Measurements from ENCODE around the gene BEND2. TPM values are rescaled to one million over a fixed set of nuclear protein-coding genes. Genes with fewer than 3 reads are reported as not detected.

BEND2 gene
- total RNA-seq, 1 experiment from 2014 or later = not detected

GRCh38 chrX:18194688-18195087 is 26.0 kb downstream of the BEND2 start:
- H4K20me1 ChIP-seq (ENCODE audit: control insufficient read depth, insufficient read depth, insufficient read length) = no peaks in the 10 kb centered on the region
- H4K91ac ChIP-seq (ENCODE audit: insufficient read length, low read depth, low read length) = no peak overlapping the region
- no peak overlapping the region for H2BK5ac ChIP-seq (ENCODE audit: insufficient read length, low read length)
- H2AFZ ChIP-seq (ENCODE audit: low read length) = no peak overlapping the region
- H3K4me1 Mint-ChIP-seq = no peaks in the 10 kb centered on the region
- no peak overlapping the region for H2BK120ac ChIP-seq (ENCODE audit: low read depth, low read length, poor library complexity, severe bottlenecking)
- no peak overlapping the region for H2AK5ac ChIP-seq (ENCODE audit: insufficient read length, low read length)
- no peak overlapping the region for H3K4me2 ChIP-seq (ENCODE audit: insufficient read depth, insufficient read length, low read length)
- no peak overlapping the region for H4K8ac ChIP-seq (replicated peaks; ENCODE audit: insufficient read length, low read depth, low read length)
- H3K23me2 ChIP-seq (ENCODE audit: insufficient read length, low read depth, low read length, poor library complexity, severe bottlenecking) = no peaks in the 10 kb centered on the region
- TF ChIP-seq CTCF (conservative IDR thresholded peaks at IDR 0.05) = no peak
- no peaks in the 10 kb centered on the region for H3K79me2 ChIP-seq (ENCODE audit: insufficient read depth, low read length)
- peaks cover 15% of the 10 kb centered on the region for H3K9me3 ChIP-seq (ENCODE audit: control insufficient read depth, low read depth, low read length)
- H2BK20ac ChIP-seq (ENCODE audit: low read depth, low read length, poor library complexity, severe bottlenecking) = no peak overlapping the region
- H3K79me1 ChIP-seq (ENCODE audit: insufficient read depth, low read depth, low read length, poor library complexity, severe bottlenecking) = no peaks in the 10 kb centered on the region
- H3K36me3 Mint-ChIP-seq (ENCODE audit: insufficient read depth in 1 of 3, low read depth in 3 of 3) = no peaks in the 10 kb centered on the region; a peak in 1 of 7 replicates
- no CpG with 5 or more reads among the region's 1 CpG for WGBS (ENCODE audit: extremely low coverage, insufficient read length, low lambda C conversion rate)
- no peak overlapping the region for H3K23ac ChIP-seq (ENCODE audit: insufficient read length, low read depth, low read length)
- no peaks in the 10 kb centered on the region for H3K27me3 Mint-ChIP-seq (ENCODE audit: low read depth)
- no peak overlapping the region for H2BK15ac ChIP-seq (ENCODE audit: low read depth, low read length)
- no peak overlapping the region for H3K27ac Mint-ChIP-seq
- no peak overlapping the region for H3K27ac ChIP-seq (ENCODE audit: insufficient read length, low read depth, low read length)
- no peak overlapping the region for H3K56ac ChIP-seq (ENCODE audit: insufficient read length, low read depth, low read length)
- H2BK12ac ChIP-seq (ENCODE audit: insufficient read length, low read depth, low read length) = no peak overlapping the region
- DNase-seq = no peak
- no peaks in the 10 kb centered on the region for H3K4me1 ChIP-seq (ENCODE audit: insufficient read depth, low read length)
- H3K4ac ChIP-seq (ENCODE audit: low read depth, low read length) = no peak overlapping the region
- H3K9me3 Mint-ChIP-seq = peaks cover 63 to 69% of the 10 kb centered on the region in 2 experiments
- no peak overlapping the region for H3K9ac ChIP-seq (ENCODE audit: extremely low read depth, insufficient read length, low read length)
- no peak overlapping the region for H3K18ac ChIP-seq (ENCODE audit: insufficient read length, low read depth, low read length)
- H4K5ac ChIP-seq (ENCODE audit: insufficient read length, low read depth, low read length) = no peak overlapping the region
- no peak overlapping the region for H3K14ac ChIP-seq (ENCODE audit: insufficient read depth, low read length)
- no peaks in the 10 kb centered on the region for H3K27me3 ChIP-seq (ENCODE audit: insufficient read depth, low read length)
- H3T11ph ChIP-seq (ENCODE audit: low read length) = no peak overlapping the region
- H3K4me3 Mint-ChIP-seq = no peak overlapping the region
